HL-60 (cell line): ENCODE results near the gene PEX10.

Source experiments
- DNase-seq, 2 experiments: peaks; one replicate each; pipeline ENCODE4 v3.0.0-alpha.2; 2010 to 2020; ENCODE audit warnings: low read depth in 1 of 2, low spot score in 1 of 2
- H3K27ac ChIP-seq: fragments of 250-450 bp; sonication (Bioruptor Pico); replicated peaks from 2 replicates; pipeline ENCODE4 v1.5.1; 2020; ENCODE audit warnings: mild to moderate bottlenecking, moderate library complexity
- H3K27me3 ChIP-seq: fragments of 250-450 bp; sonication (Bioruptor Pico); 2 replicates; pipeline ENCODE4 v1.5.1; 2021; ENCODE audit warnings: mild to moderate bottlenecking, moderate library complexity; ENCODE audit not compliant: insufficient read depth, poor library complexity, severe bottlenecking
- H3K4me3 ChIP-seq: replicated peaks from 2 replicates; pipeline ENCODE4 v1.5.1; 2011; ENCODE audit warnings: mild to moderate bottlenecking, control low read depth, low read length; ENCODE audit not compliant: insufficient read depth
- GABPA ChIP-seq: IDR thresholded peaks from 2 replicates; pipeline ENCODE4 v1.6.1; 2012; ENCODE audit warnings: low read depth
- POLR2AphosphoS5 ChIP-seq: IDR thresholded peaks from 2 replicates; pipeline ENCODE4 v1.6.1; 2012; ENCODE audit warnings: low read depth
- SPI1 ChIP-seq: IDR thresholded peaks from 2 replicates; pipeline ENCODE4 v1.6.1; 2012; ENCODE audit warnings: low read depth, mild to moderate bottlenecking, borderline replicate concordance
- TF ChIP-seq, protein P1 (sequence below): IDR thresholded peaks from 2 replicates; pipeline ENCODE4 v1.6.1; 2012; ENCODE audit warnings: low read depth; ENCODE audit not compliant: insufficient replicate concordance
- TF ChIP-seq, protein P2 (sequence below): IDR thresholded peaks from one replicate; pipeline ENCODE4 v1.5.1; 2011; ENCODE audit warnings: low read length, control low read depth, inconsistent platforms; ENCODE audit not compliant: insufficient read depth

Gene PEX10

GRCh38 chr1:2446861-2447260, 34.5 kb upstream of the PEX10 start:
- no peak for DNase-seq
- TF ChIP-seq, protein P1, sequence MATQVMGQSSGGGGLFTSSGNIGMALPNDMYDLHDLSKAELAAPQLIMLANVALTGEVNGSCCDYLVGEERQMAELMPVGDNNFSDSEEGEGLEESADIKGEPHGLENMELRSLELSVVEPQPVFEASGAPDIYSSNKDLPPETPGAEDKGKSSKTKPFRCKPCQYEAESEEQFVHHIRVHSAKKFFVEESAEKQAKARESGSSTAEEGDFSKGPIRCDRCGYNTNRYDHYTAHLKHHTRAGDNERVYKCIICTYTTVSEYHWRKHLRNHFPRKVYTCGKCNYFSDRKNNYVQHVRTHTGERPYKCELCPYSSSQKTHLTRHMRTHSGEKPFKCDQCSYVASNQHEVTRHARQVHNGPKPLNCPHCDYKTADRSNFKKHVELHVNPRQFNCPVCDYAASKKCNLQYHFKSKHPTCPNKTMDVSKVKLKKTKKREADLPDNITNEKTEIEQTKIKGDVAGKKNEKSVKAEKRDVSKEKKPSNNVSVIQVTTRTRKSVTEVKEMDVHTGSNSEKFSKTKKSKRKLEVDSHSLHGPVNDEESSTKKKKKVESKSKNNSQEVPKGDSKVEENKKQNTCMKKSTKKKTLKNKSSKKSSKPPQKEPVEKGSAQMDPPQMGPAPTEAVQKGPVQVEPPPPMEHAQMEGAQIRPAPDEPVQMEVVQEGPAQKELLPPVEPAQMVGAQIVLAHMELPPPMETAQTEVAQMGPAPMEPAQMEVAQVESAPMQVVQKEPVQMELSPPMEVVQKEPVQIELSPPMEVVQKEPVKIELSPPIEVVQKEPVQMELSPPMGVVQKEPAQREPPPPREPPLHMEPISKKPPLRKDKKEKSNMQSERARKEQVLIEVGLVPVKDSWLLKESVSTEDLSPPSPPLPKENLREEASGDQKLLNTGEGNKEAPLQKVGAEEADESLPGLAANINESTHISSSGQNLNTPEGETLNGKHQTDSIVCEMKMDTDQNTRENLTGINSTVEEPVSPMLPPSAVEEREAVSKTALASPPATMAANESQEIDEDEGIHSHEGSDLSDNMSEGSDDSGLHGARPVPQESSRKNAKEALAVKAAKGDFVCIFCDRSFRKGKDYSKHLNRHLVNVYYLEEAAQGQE: no peak
- no peak for TF ChIP-seq SPI1
- TF ChIP-seq POLR2AphosphoS5: no peak
- no peak for TF ChIP-seq GABPA
- TF ChIP-seq, protein P2, sequence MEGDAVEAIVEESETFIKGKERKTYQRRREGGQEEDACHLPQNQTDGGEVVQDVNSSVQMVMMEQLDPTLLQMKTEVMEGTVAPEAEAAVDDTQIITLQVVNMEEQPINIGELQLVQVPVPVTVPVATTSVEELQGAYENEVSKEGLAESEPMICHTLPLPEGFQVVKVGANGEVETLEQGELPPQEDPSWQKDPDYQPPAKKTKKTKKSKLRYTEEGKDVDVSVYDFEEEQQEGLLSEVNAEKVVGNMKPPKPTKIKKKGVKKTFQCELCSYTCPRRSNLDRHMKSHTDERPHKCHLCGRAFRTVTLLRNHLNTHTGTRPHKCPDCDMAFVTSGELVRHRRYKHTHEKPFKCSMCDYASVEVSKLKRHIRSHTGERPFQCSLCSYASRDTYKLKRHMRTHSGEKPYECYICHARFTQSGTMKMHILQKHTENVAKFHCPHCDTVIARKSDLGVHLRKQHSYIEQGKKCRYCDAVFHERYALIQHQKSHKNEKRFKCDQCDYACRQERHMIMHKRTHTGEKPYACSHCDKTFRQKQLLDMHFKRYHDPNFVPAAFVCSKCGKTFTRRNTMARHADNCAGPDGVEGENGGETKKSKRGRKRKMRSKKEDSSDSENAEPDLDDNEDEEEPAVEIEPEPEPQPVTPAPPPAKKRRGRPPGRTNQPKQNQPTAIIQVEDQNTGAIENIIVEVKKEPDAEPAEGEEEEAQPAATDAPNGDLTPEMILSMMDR: no peak
- Histone ChIP-seq H3K4me3 (no peak overlapping the region), H3K27me3 (peaks cover 49% of the 10 kb centered on the region), H3K27ac (no peak overlapping the region)

DNA sequence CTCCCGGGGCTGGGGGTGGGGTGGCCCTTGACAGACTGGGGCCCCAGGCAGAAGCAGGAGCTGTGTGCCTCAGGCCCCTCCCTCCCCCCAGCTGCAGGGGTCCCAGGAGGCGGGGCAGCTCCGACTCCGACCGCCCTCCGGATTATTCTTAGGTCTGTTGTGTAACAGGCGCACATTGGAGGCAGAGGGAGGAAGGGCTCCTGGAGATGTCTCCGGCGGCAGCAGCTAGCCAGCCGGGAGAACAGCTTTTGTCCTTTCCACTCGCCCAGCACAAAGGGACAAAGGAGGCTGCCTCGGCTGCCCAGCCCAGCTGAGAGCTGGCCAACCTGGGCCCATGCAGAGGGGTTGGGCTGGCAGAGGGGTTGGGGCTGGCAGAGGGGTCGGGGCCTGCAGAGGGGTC, 34.0 kb upstream of the PEX10 start:
- TF ChIP-seq, protein P2: no peak
- TF ChIP-seq SPI1: no peak
- TF ChIP-seq POLR2AphosphoS5: no peak
- TF ChIP-seq, protein P1: no peak
- H3K4me3 ChIP-seq: no peak overlapping the region
- no peak for DNase-seq
- peaks cover 49% of the 10 kb centered on the region for H3K27me3 ChIP-seq
- no peak overlapping the region for H3K27ac ChIP-seq

GRCh38 chr1:2445823-2446215, 33.5 kb upstream of the PEX10 start:
- no peak overlapping the region for H3K27ac ChIP-seq
- H3K27me3 ChIP-seq: peaks cover 49% of the 10 kb centered on the region
- no peak overlapping the region for H3K4me3 ChIP-seq
- DNase-seq: no peak
- TF ChIP-seq POLR2AphosphoS5: no peak
- TF ChIP-seq, protein P2: no peak
- no peak for TF ChIP-seq SPI1
- TF ChIP-seq, protein P1: no peak
